ENCODE measurements around the gene R3HDM2. TPM values are rescaled to one million over a fixed set of nuclear protein-coding genes. Genes with fewer than 3 reads are reported as not detected.
"Not testable (repeated sequence)": the region's sequence is repeated elsewhere in the genome, so short reads cannot be mapped to it uniquely, and the experiment has no call there.

Gene R3HDM2
- total RNA-seq, 1 donor from 2014 or later = 46.5 TPM

DNA sequence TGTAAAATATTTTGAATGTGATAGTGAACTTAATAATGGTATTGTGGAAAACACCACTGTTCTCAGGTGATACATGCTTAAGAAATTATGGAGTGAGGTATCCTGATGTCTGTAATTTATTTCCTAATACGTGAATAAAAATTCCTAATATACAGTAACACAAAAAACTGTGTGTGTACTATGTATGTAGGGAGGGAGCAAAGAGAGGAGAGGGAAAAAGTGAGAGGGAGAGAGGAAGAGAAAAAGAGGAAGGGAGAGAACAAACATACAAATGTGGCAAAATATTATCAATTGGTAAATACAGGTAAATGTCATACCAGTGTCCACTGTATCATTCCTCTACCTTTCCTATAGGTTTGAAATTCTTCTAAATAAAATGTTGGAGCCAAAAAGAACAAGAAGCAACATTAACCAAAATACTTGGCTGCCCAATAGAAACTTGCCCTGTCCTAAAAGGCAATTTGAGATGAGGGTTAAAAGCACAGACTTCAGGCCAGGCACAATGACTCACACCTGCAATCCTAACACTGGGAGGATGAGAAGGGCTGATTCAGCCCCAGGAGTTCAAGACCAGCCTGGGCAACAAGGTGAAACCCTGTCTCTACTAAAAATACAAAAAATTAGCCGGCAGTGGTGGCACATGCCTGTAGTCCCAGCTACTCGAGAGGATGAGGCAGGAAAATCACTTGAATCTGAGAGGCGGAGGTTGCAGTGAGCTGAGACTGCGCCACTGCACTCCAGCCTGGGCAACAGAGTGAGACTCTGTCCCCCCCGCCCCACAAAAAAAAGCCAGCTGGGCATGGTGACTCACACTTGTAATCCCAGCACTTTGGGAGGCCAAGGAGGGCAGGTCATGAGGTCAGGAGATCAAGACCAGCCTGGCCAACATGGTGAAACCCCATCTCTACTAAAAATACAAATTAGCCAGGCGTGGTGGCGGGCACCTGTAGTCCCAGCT is 14.5 kb downstream of the R3HDM2 start:
- TF ChIP-seq, protein P1, sequence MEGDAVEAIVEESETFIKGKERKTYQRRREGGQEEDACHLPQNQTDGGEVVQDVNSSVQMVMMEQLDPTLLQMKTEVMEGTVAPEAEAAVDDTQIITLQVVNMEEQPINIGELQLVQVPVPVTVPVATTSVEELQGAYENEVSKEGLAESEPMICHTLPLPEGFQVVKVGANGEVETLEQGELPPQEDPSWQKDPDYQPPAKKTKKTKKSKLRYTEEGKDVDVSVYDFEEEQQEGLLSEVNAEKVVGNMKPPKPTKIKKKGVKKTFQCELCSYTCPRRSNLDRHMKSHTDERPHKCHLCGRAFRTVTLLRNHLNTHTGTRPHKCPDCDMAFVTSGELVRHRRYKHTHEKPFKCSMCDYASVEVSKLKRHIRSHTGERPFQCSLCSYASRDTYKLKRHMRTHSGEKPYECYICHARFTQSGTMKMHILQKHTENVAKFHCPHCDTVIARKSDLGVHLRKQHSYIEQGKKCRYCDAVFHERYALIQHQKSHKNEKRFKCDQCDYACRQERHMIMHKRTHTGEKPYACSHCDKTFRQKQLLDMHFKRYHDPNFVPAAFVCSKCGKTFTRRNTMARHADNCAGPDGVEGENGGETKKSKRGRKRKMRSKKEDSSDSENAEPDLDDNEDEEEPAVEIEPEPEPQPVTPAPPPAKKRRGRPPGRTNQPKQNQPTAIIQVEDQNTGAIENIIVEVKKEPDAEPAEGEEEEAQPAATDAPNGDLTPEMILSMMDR (IDR thresholded peaks at IDR 0.05) = no peak
- Mint-ChIP-seq H3K4me1 (ENCODE audit: low read depth) (peaks cover 14% of the 10 kb centered on the region), H3K27ac (ENCODE audit: unreplicated experiment) (no peak overlapping the region), H3K27me3 (ENCODE audit: low read depth) (no peaks in the 10 kb centered on the region), H3K4me3 (ENCODE audit: unreplicated experiment) (no peak overlapping the region), H3K9me3 (ENCODE audit: low read depth) (no peaks in the 10 kb centered on the region), H3K36me3 (ENCODE audit: low read depth) (peaks cover 3% of the 10 kb centered on the region)
- no peak for DNase-seq (ENCODE audit: low spot score)

- H3K9me3 Mint-ChIP-seq (ENCODE audit: low read depth) = no peaks in the 10 kb centered on the region
- peaks cover 14% of the 10 kb centered on the region for H3K4me1 Mint-ChIP-seq (ENCODE audit: low read depth)
- DNase-seq (ENCODE audit: low spot score) = no peak
- TF ChIP-seq, protein P1 (IDR thresholded peaks at IDR 0.05) = no peak
- H3K27ac Mint-ChIP-seq (ENCODE audit: unreplicated experiment) = no peak overlapping the region
- no peaks in the 10 kb centered on the region for H3K27me3 Mint-ChIP-seq (ENCODE audit: low read depth)
- H3K36me3 Mint-ChIP-seq (ENCODE audit: low read depth) = no peaks in the 10 kb centered on the region
- H3K4me3 Mint-ChIP-seq (ENCODE audit: unreplicated experiment) = no peak overlapping the region
Observed at GRCh38 chr12:57415088-57415487, 15.8 kb downstream of the R3HDM2 start.

- H3K4me3 Mint-ChIP-seq (ENCODE audit: unreplicated experiment); H3K36me3 Mint-ChIP-seq (ENCODE audit: low read depth); DNase-seq (ENCODE audit: low spot score); H3K27ac Mint-ChIP-seq (ENCODE audit: unreplicated experiment); H3K9me3 Mint-ChIP-seq (ENCODE audit: low read depth); H3K27me3 Mint-ChIP-seq (ENCODE audit: low read depth): not testable (repeated sequence)
- H3K4me1 Mint-ChIP-seq (ENCODE audit: low read depth) = peaks cover 19% of the 10 kb centered on the region
Observed at GRCh38 chr12:57414160-57414559, 16.7 kb downstream of the R3HDM2 start.

- TF ChIP-seq, protein P1 (IDR thresholded peaks at IDR 0.05) = no peak
- H3K27me3 Mint-ChIP-seq (ENCODE audit: low read depth) = no peaks in the 10 kb centered on the region
Observed at GRCh38 chr12:57410534-57410933, 20.3 kb downstream of the R3HDM2 start.

GRCh38 chr12:57404966-57405640 is 25.7 kb downstream of the R3HDM2 start:
- TF ChIP-seq, protein P1 (IDR thresholded peaks at IDR 0.05) = no peak
- H3K27ac Mint-ChIP-seq (ENCODE audit: unreplicated experiment) = no peak overlapping the region
- no peaks in the 10 kb centered on the region for H3K9me3 Mint-ChIP-seq (ENCODE audit: low read depth)
- H3K27me3 Mint-ChIP-seq (ENCODE audit: low read depth) = no peaks in the 10 kb centered on the region
- peaks cover 5% of the 10 kb centered on the region for H3K4me1 Mint-ChIP-seq (ENCODE audit: low read depth)
- no peaks in the 10 kb centered on the region for H3K36me3 Mint-ChIP-seq (ENCODE audit: low read depth)
- DNase-seq (ENCODE audit: low spot score) = no peak
- no peak overlapping the region for H3K4me3 Mint-ChIP-seq (ENCODE audit: unreplicated experiment)

More at GRCh38 chr12:57410534-57410933, 20.3 kb downstream of the R3HDM2 start:
- Mint-ChIP-seq H3K4me1 (ENCODE audit: low read depth) (peaks cover 5% of the 10 kb centered on the region), H3K4me3 (ENCODE audit: unreplicated experiment) (no peak overlapping the region), H3K36me3 (ENCODE audit: low read depth) (no peaks in the 10 kb centered on the region), H3K27ac (ENCODE audit: unreplicated experiment) (no peak overlapping the region), H3K9me3 (ENCODE audit: low read depth) (no peaks in the 10 kb centered on the region)
- no peak for DNase-seq (ENCODE audit: low spot score)

- H3K27ac Mint-ChIP-seq (ENCODE audit: unreplicated experiment); DNase-seq (ENCODE audit: low spot score); H3K36me3 Mint-ChIP-seq (ENCODE audit: low read depth); H3K4me3 Mint-ChIP-seq (ENCODE audit: unreplicated experiment); H3K4me1 Mint-ChIP-seq (ENCODE audit: low read depth); H3K27me3 Mint-ChIP-seq (ENCODE audit: low read depth); H3K9me3 Mint-ChIP-seq (ENCODE audit: low read depth): not testable (repeated sequence)
Observed at GRCh38 chr12:57402156-57402555, 28.7 kb downstream of the R3HDM2 start.

Measured in chondrocyte (in vitro differentiated cells).